HG02981 (cell line): ENCODE measurements around the gene ZNF217.
"Not testable (repeated sequence)": the region's sequence is repeated elsewhere in the genome, so short reads cannot be mapped to it uniquely, and the experiment has no call there.

ENCODE experiments used
- ATAC-seq: cut with Tn5 transposase; IDR thresholded peaks from one replicate; pipeline ENCODE4 v1.9.1; 2021; ENCODE audit warnings: mild to moderate bottlenecking, moderate library complexity; ENCODE audit not compliant: unreplicated experiment

ZNF217 gene

GRCh38 chr20:53593466-53594007 is at the start of gene ZNF217:
ZNF217 (minus strand) TSS chr20:53593839; CDS start chr20:53582826, 11,013 bp downstream.
- peak; percentile 19 for ATAC-seq

- peak; percentile 95 for ATAC-seq
Observed at GRCh38 chr20:53643031-53643832, 49.6 kb upstream of the ZNF217 start.

- peak; percentile 70 for ATAC-seq
Observed at GRCh38 chr20:53642196-53643030, 48.8 kb upstream of the ZNF217 start.

GRCh38 chr20:53639647-53640440 is 46.2 kb upstream of the ZNF217 start:
- no peak for ATAC-seq

GRCh38 chr20:53639128-53639527 is 45.5 kb upstream of the ZNF217 start:
- ATAC-seq: no peak

GRCh38 chr20:53637310-53637709 is 43.7 kb upstream of the ZNF217 start:
- not testable (repeated sequence) for ATAC-seq

GRCh38 chr20:53636540-53637097 is 43.0 kb upstream of the ZNF217 start:
- no peak for ATAC-seq

GRCh38 chr20:53635221-53635620 is 41.6 kb upstream of the ZNF217 start:
- ATAC-seq: no peak

- no peak for ATAC-seq
Observed at GRCh38 chr20:53631909-53632662, 38.4 kb upstream of the ZNF217 start.

GRCh38 chr20:53629436-53629835 is 35.8 kb upstream of the ZNF217 start:
- ATAC-seq: no peak

- ATAC-seq: not testable (repeated sequence)
Observed at GRCh38 chr20:53628758-53629157, 35.1 kb upstream of the ZNF217 start.

GRCh38 chr20:53628076-53628475 is 34.4 kb upstream of the ZNF217 start:
- no peak for ATAC-seq

- ATAC-seq: not testable (repeated sequence)
Observed at GRCh38 chr20:53627001-53627400, 33.4 kb upstream of the ZNF217 start.

GRCh38 chr20:53626584-53626983 is 32.9 kb upstream of the ZNF217 start:
- ATAC-seq: no peak

GRCh38 chr20:53625311-53626129 is 31.9 kb upstream of the ZNF217 start:
- no peak for ATAC-seq

GRCh38 chr20:53624927-53625250 is 31.2 kb upstream of the ZNF217 start:
- ATAC-seq: not testable (repeated sequence)

GRCh38 chr20:53623454-53624211 is 30.0 kb upstream of the ZNF217 start:
- ATAC-seq: no peak

- ATAC-seq: no peak
Observed at GRCh38 chr20:53623134-53623453, 29.5 kb upstream of the ZNF217 start.
